HepG2 (cell line): Measurements from ENCODE around the gene RGS7. TPM values are rescaled to one million over a fixed set of nuclear protein-coding genes. Genes with fewer than 3 reads are reported as not detected.

ENCODE experiments used
- ATAC-seq: fragments of 200-7000 bp; cut with Tn5 transposase; 3 replicates; pipeline ENCODE4 v1.9.1; 2020; ENCODE audit warnings: mild to moderate bottlenecking, moderate library complexity
- BruUV-seq: library from RNA; stranded (reverse); fragments of 400-500 nt; replicated peaks from 2 replicates; lab custom pipeline; 2021; lab: Mats Ljungman, UMichigan
- CTCF ChIA-PET: fragments of 300-600 bp; formaldehyde crosslinking; extraction: SDS; loops from one replicate; lab custom pipeline; 2021; ENCODE audit warnings: low total read pairs, inconsistent platforms, low intra/inter-chr PET ratio; lab: Yijun Ruan, JAX
- POLR2A ChIA-PET: fragments of 350-600 bp; sonication (Branson Sonifier 250); formaldehyde crosslinking; loops from one replicate; lab custom pipeline; 2020; ENCODE audit warnings: antibody characterized with exemption, inconsistent platforms; lab: Yijun Ruan, JAX
- DNase-seq: peaks from one replicate; pipeline ENCODE4 v3.0.0-alpha.2; 2015; ENCODE audit warnings: low spot score
- FAIRE-seq: peaks from 3 replicates; lab custom pipeline; 2011; peaks lifted over from hg19 to GRCh38; lab: Jason Lieb, UNC
- H2AFZ ChIP-seq: one replicate; pipeline ENCODE4 v1.6.1; 2011; ENCODE audit warnings: low read length, inconsistent platforms
- H3K27ac ChIP-seq: fragments of 300-600 bp; 3 replicates; pipeline ENCODE4 v1.8.0; 2011; ENCODE audit warnings: mixed run types, mild to moderate bottlenecking, mixed read lengths, low read length, inconsistent platforms; ENCODE audit not compliant: insufficient read depth; ENCODE audit errors: extremely low read length
- H3K27me3 ChIP-seq, 2 experiments: fragments of 200-600 bp in 1 of 2; 2 replicates in 1 of 2; 3 replicates in 1 of 2; pipeline versions ENCODE4 v1.6.0 to v1.8.0; 2011; ENCODE audit warnings: low read length in 2 of 2, mild to moderate bottlenecking in 2 of 2, moderate library complexity in 2 of 2, inconsistent platforms in 1 of 2; ENCODE audit not compliant: insufficient read depth in 2 of 2, control insufficient read depth in 1 of 2
- H3K36me3 ChIP-seq, 2 experiments: fragments of 200-600 bp in 1 of 2; replicated peaks in 1 of 2; 2 replicates in 1 of 2; 3 replicates in 1 of 2; pipeline versions ENCODE4 v1.5.1 to v1.8.0; 2011; ENCODE audit warnings: low read length in 2 of 2, inconsistent platforms in 1 of 2; ENCODE audit not compliant: insufficient read depth in 2 of 2, control insufficient read depth in 1 of 2
- H3K4me1 ChIP-seq: 2 replicates; pipeline ENCODE4 v1.5.1; 2012; ENCODE audit warnings: low read length, inconsistent platforms; ENCODE audit not compliant: insufficient read depth
- H3K4me2 ChIP-seq: 2 replicates; pipeline ENCODE4 v1.6.0; 2011; ENCODE audit warnings: low read depth, low read length, inconsistent platforms
- H3K4me3 ChIP-seq, 3 experiments: fragments of 200-600 bp in 1 of 3; sonication (generic), shearing (Covaris generic) in 1 of 3; replicated peaks in 1 of 3; 2 replicates each; pipeline ENCODE4 v1.5.1; 2011 to 2016; ENCODE audit warnings: low read length in 3 of 3, inconsistent platforms in 2 of 3, low read depth in 2 of 3, mild to moderate bottlenecking in 2 of 3, control low read depth in 1 of 3, mixed read lengths in 1 of 3; ENCODE audit not compliant: insufficient read depth in 1 of 3
- H3K79me2 ChIP-seq: one replicate; pipeline ENCODE4 v1.6.1; 2011; ENCODE audit warnings: low read length, inconsistent platforms; ENCODE audit not compliant: insufficient read depth
- H3K9ac ChIP-seq: 2 replicates; pipeline ENCODE4 v1.6.0; 2011; ENCODE audit warnings: mild to moderate bottlenecking, low read depth, low read length, inconsistent platforms; ENCODE audit not compliant: insufficient read depth
- H3K9me3 ChIP-seq: 2 replicates; pipeline ENCODE4 v1.5.1; 2012; ENCODE audit warnings: mild to moderate bottlenecking, low read length
- H4K20me1 ChIP-seq: 2 replicates; pipeline ENCODE4 v1.6.0; 2011; ENCODE audit warnings: inconsistent platforms, mild to moderate bottlenecking, low read length, moderate library complexity; ENCODE audit not compliant: insufficient read depth
- ETV6 ChIP-seq: sonication (generic); formaldehyde crosslinking; conservative IDR thresholded peaks from 2 replicates; pipeline ENCODE4 v1.4.0; 2020; ENCODE audit warnings: missing genetic modification reagents
- PAXIP1 ChIP-seq: sonication (generic); formaldehyde crosslinking; conservative IDR thresholded peaks from 2 replicates; pipeline ENCODE4 v1.4.0; 2020; ENCODE audit warnings: mild to moderate bottlenecking, missing genetic modification reagents, moderate library complexity
- SIX4 ChIP-seq: sonication (generic); formaldehyde crosslinking; IDR thresholded peaks from 2 replicates; pipeline ENCODE4 v1.4.0; 2020; ENCODE audit warnings: missing genetic modification reagents
- TRIM22 ChIP-seq: fragments of 450-650 bp; IDR thresholded peaks from 2 replicates; pipeline ENCODE4 v1.6.1; 2017
- ZMYM4 ChIP-seq: sonication (generic); formaldehyde crosslinking; IDR thresholded peaks from 2 replicates; pipeline ENCODE4 v1.8.1; 2023; ENCODE audit warnings: mild to moderate bottlenecking, missing genetic modification reagents
- ZNF282 ChIP-seq: fragments of 450-650 bp; IDR thresholded peaks from 2 replicates; pipeline ENCODE4 v1.6.1; 2018; ENCODE audit not compliant: partially characterized antibody
- ZNF296 ChIP-seq: sonication (generic); formaldehyde crosslinking; conservative IDR thresholded peaks from 2 replicates; pipeline ENCODE4 v1.5.0; 2020; ENCODE audit warnings: mild to moderate bottlenecking, missing genetic modification reagents
- ZNF382 ChIP-seq: sonication (generic); formaldehyde crosslinking; IDR thresholded peaks from 2 replicates; pipeline ENCODE4 v1.5.0; 2020; ENCODE audit warnings: missing genetic modification reagents, mild to moderate bottlenecking, borderline replicate concordance
- ZNF747 ChIP-seq: sonication (generic); formaldehyde crosslinking; IDR thresholded peaks from 2 replicates; pipeline ENCODE4 v1.8.1; 2023; ENCODE audit warnings: missing genetic modification reagents, mild to moderate bottlenecking, borderline replicate concordance
- WGBS: methylation state at CpG from one replicate; pipeline ENCODE4 v1.1.6; 2017; ENCODE audit warnings: low lambda C conversion rate; 5-methylcytosine and 5-hydroxymethylcytosine counted together
- in situ Hi-C: cut with HindIII; loops from 2 replicates; pipeline ENCODE4 v1.10.0; 2017; ENCODE audit warnings: low pct_unique_long_range_greater_than_20kb; ENCODE audit not compliant: extremely low pct_ligation_motif_present
- intact Hi-C: fragments of 100-400 bp; cut with micrococcal nuclease; formaldehyde crosslinking; loops from one replicate; pipeline ENCODE4 v1.10.0; 2022; ENCODE audit not compliant: unreplicated experiment
- polyA plus RNA-seq, 8 experiments: library from polyadenylated mRNA; depleted of rRNA in 3 of 8; stranded (reverse) in 7 of 8; unstranded in 1 of 8; fragments of >200 nt; fragmentation: Illumina TruSeq in 4 of 8; extraction: Trizol in 4 of 8; gene quantifications; 2 replicates each; pipeline versions ENCODE4 v1.2.1 to v1.2.3, GENCODE V29; 2011 to 2016; ENCODE audit warnings: low read depth in 4 of 8, missing spikeins in 1 of 8, mixed read lengths in 1 of 8; ENCODE audit not compliant: insufficient read depth in 1 of 8
- total RNA-seq, 5 experiments: library from RNA; depleted of rRNA; stranded (reverse); fragments of >200 nt; fragmentation: Illumina TruSeq; extraction: Trizol; gene quantifications; 2 replicates each; pipeline ENCODE4 v1.2.3, GENCODE V29; 2016; ENCODE audit warnings: low read depth in 1 of 5
- TF ChIP-seq, protein P1 (sequence below): sonication (generic); formaldehyde crosslinking; IDR thresholded peaks from 2 replicates; pipeline ENCODE4 v1.5.1; 2020; ENCODE audit warnings: mild to moderate bottlenecking, missing genetic modification reagents, moderate library complexity

Gene RGS7
- total and polyA plus RNA-seq, 2 of the 13 experiments (the other 11 are each of a cell fraction or from before 2014, with no cell fraction given), result not detected

GRCh38 chr1:241145881-241146280 lies 211.1 kb downstream of the RGS7 start (continued):
- no peak for TF ChIP-seq PAXIP1 (CRISPR knock-in tag)

DNA sequence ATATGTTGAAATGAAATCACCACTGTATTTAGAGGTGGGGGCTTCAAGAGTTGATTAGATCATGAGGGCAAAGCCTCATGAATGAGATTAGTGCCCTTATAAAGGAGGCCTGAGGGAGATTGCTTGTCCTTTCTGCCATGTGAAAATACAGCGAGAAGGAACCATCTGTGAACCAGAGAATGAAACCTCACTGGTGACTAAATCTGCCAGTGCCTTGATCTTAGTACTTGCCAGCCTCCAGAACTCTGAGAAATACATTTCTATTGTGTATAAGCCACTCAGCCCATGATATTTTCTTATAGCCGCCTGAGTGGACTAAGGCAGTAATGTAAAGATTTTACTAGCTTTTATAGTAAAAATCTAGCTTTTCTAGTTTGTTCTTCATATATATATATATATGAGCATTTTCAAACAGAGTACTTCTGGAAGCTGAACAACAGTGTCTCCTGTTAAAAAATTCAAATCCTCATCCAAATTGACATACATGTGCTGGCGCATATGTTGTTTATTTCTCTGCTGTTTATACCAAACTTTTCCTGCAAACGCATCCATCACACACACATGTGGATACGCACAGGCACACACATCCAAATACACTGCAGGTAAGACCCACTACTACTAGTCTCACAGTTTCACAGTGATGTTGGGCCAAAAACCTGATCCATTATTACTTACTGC lies 213.1 kb downstream of the RGS7 start:
- intact Hi-C loops (no loop called here), in situ Hi-C loops (no loop called here)
- no TSS peak for BruUV-seq
- Histone ChIP-seq H2AFZ (no peak overlapping the region), H3K4me2 (no peak overlapping the region), H3K4me3 (no peak overlapping the region), H3K36me3 (no peaks in the 10 kb centered on the region), H3K79me2 (no peaks in the 10 kb centered on the region), H3K27ac (no peak overlapping the region), H3K9ac (no peak overlapping the region), H4K20me1 (no peaks in the 10 kb centered on the region), H3K27me3 (no peaks in the 10 kb centered on the region; a peak in 1 of 5 replicates), H3K4me1 (no peaks in the 10 kb centered on the region), H3K9me3 (peaks cover 12% of the 10 kb centered on the region)
- ChIA-PET CTCF (no interaction called here), POLR2A (no interaction called here)
- DNase-seq, result no peak
- no peak for FAIRE-seq
- ATAC-seq, result no peak
- 53% methylated on average over 5 of the region's 5 CpGs for WGBS
- TF ChIP-seq, protein P1, sequence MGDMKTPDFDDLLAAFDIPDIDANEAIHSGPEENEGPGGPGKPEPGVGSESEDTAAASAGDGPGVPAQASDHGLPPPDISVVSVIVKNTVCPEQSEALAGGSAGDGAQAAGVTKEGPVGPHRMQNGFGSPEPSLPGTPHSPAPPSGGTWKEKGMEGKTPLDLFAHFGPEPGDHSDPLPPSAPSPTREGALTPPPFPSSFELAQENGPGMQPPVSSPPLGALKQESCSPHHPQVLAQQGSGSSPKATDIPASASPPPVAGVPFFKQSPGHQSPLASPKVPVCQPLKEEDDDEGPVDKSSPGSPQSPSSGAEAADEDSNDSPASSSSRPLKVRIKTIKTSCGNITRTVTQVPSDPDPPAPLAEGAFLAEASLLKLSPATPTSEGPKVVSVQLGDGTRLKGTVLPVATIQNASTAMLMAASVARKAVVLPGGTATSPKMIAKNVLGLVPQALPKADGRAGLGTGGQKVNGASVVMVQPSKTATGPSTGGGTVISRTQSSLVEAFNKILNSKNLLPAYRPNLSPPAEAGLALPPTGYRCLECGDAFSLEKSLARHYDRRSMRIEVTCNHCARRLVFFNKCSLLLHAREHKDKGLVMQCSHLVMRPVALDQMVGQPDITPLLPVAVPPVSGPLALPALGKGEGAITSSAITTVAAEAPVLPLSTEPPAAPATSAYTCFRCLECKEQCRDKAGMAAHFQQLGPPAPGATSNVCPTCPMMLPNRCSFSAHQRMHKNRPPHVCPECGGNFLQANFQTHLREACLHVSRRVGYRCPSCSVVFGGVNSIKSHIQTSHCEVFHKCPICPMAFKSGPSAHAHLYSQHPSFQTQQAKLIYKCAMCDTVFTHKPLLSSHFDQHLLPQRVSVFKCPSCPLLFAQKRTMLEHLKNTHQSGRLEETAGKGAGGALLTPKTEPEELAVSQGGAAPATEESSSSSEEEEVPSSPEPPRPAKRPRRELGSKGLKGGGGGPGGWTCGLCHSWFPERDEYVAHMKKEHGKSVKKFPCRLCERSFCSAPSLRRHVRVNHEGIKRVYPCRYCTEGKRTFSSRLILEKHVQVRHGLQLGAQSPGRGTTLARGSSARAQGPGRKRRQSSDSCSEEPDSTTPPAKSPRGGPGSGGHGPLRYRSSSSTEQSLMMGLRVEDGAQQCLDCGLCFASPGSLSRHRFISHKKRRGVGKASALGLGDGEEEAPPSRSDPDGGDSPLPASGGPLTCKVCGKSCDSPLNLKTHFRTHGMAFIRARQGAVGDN, result no peak
- no peak for TF ChIP-seq ETV6 (CRISPR knock-in tag)
- no peak for TF ChIP-seq ZMYM4
- no peak for TF ChIP-seq ZNF382 (CRISPR knock-in tag)
- TF ChIP-seq TRIM22, result no peak
- TF ChIP-seq ZNF747, result no peak
- TF ChIP-seq ZNF282, result no peak
- no peak for TF ChIP-seq SIX4 (CRISPR knock-in tag)
- TF ChIP-seq ZNF296, result no peak
